OCI-LY1 (cell line): Measurements from ENCODE around the gene FGF22.

Experiments
- CTCF ChIP-seq: fragments of 200-600 bp; sonication (generic), shearing (Covaris generic); IDR thresholded peaks from 2 replicates; pipeline ENCODE4 v1.5.1; 2017; ENCODE audit warnings: mild to moderate bottlenecking, antibody characterized with exemption, low read length, moderate library complexity, mixed read lengths
- EZH2 ChIP-seq: fragments of 200-600 bp; sonication (generic), shearing (Covaris generic); IDR thresholded peaks from 2 replicates; pipeline ENCODE4 v1.8.0; 2017; ENCODE audit warnings: borderline replicate concordance, mixed run types, mild to moderate bottlenecking, antibody characterized with exemption, low read length, moderate library complexity, mixed read lengths

DNA sequence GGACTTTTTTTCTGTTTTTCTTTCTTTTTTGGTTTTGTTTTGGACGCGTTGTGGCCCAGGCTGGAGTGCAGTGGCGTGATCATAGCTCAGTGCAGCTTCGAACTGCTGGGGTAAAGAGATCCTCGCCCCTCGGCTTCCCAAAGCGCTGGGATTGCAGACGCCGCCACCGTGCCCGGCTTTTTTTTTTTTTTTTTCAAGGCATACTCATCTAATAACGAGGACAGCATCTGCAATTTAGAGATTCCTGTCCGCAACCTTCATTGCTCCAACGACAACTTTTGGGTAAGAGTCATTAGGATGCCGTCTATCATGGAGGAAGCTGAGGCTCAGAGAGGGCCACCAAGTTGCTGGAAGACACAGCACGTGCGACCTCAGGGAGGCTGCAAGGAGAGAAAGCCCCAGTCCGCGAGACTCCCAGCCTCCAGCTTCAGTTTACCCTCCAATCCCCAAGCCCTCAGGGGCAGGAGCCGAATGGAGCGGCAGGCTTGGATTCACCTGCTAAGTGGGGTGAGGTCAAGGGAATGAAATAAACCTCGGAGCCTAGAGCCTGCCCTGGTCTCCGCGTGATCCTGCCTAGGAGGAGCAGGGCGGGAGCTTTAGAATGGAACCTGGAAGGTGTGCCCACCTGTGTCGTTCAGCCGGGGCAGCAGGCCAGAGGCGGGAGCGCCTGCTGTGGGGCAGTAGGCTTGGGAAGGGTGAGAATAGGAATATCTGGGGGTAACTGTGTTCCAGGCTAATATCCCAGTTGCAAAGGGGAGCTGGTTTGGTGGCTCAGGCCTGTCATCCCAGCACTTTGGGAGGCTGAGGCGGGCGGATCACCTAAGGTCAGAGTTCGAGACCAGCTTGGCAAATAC lies 5.7 kb upstream of the FGF22 start:
- TF ChIP-seq CTCF (no peak), EZH2 (no peak)
